ENCODE measurements around the gene ATP8A2.

- TF ChIP-seq CTCF (IDR thresholded peaks at IDR 0.05) = no peak
- no peak for TF ChIP-seq POLR2A (IDR thresholded peaks at IDR 0.05)
- no peak for TF ChIP-seq POLR2AphosphoS5 (IDR thresholded peaks at IDR 0.05)
- no peak for TF ChIP-seq EP300 (IDR thresholded peaks at IDR 0.05; ENCODE audit: low read depth)
Observed at GRCh38 chr13:25827831-25828465, 456.2 kb downstream of the ATP8A2 start.

Measured in transverse colon (tissue), 4 donors.